H1 (cell line): Measurements from ENCODE around the gene PAEP.
"Not testable (repeated sequence)": the region's sequence is repeated elsewhere in the genome, so short reads cannot be mapped to it uniquely, and the experiment has no call there.

ENCODE experiments used
- EZH2 ChIP-seq: fragments of 200-600 bp; sonication (generic); IDR thresholded peaks from 2 replicates; pipeline ENCODE4 v1.7.1; 2012; ENCODE audit warnings: low read depth, mild to moderate bottlenecking, moderate library complexity, low read length, inconsistent platforms; ENCODE audit not compliant: severe bottlenecking
- PHF8 ChIP-seq: fragments of 200-600 bp; sonication (generic); conservative IDR thresholded peaks from 2 replicates; pipeline ENCODE4 v1.7.1; 2012; ENCODE audit warnings: low read depth, mild to moderate bottlenecking, inconsistent platforms, low read length, moderate library complexity
- RNF2 ChIP-seq: fragments of 200-900, 300-1000 bp; sonication (generic); IDR thresholded peaks from 2 replicates; pipeline ENCODE4 v1.7.1; 2016; ENCODE audit warnings: borderline replicate concordance, low read depth, mild to moderate bottlenecking, antibody characterized with exemption, low read length; ENCODE audit not compliant: poor library complexity, severe bottlenecking; ENCODE audit errors: missing control alignments
- SIRT6 ChIP-seq: IDR thresholded peaks from one replicate; pipeline ENCODE4 v1.7.1; 2012; ENCODE audit warnings: low read length, inconsistent platforms
- SP2 ChIP-seq: IDR thresholded peaks from 2 replicates; pipeline ENCODE4 v1.6.1; 2012; ENCODE audit warnings: mild to moderate bottlenecking, low read length, inconsistent platforms
- TAF1 ChIP-seq: IDR thresholded peaks from 2 replicates; pipeline ENCODE4 v1.6.1; 2011; ENCODE audit warnings: mild to moderate bottlenecking, low read depth, low read length
- TF ChIP-seq, protein P1 (sequence below), 3 experiments: IDR thresholded peaks; 1 replicate in 2 of 3; 2 replicates in 1 of 3; pipeline versions ENCODE4 v1.5.1 to v1.6.1; 2011; ENCODE audit warnings: low read length in 3 of 3, mild to moderate bottlenecking in 3 of 3, inconsistent platforms in 2 of 3, low read depth in 1 of 3, moderate library complexity in 1 of 3; ENCODE audit not compliant: insufficient read depth in 1 of 3; ENCODE audit errors: control extremely low read depth in 1 of 3

DNA sequence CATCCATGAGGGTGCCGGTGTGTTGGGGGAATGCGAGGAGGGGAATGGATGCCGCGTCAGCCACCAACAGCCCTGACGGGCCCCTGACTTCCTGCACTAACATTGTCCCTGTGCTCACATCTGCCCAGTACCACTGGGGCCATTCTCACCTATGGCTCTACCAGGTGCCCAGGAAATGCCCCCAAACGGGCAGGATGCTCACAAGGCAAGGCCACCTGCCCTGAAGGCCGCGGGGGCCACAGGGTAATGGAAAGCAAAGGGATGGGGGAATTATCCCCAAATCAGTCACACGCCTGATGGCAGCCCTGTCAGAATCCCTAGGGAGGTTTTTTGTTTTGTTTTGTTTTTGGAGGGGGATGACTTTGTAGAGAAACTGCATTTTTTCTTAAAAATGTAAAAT lies 47.6 kb upstream of the PAEP start:
- TF ChIP-seq EZH2, SIRT6, PHF8, TAF1, RNF2, SP2: not testable (repeated sequence)
- TF ChIP-seq, protein P1, sequence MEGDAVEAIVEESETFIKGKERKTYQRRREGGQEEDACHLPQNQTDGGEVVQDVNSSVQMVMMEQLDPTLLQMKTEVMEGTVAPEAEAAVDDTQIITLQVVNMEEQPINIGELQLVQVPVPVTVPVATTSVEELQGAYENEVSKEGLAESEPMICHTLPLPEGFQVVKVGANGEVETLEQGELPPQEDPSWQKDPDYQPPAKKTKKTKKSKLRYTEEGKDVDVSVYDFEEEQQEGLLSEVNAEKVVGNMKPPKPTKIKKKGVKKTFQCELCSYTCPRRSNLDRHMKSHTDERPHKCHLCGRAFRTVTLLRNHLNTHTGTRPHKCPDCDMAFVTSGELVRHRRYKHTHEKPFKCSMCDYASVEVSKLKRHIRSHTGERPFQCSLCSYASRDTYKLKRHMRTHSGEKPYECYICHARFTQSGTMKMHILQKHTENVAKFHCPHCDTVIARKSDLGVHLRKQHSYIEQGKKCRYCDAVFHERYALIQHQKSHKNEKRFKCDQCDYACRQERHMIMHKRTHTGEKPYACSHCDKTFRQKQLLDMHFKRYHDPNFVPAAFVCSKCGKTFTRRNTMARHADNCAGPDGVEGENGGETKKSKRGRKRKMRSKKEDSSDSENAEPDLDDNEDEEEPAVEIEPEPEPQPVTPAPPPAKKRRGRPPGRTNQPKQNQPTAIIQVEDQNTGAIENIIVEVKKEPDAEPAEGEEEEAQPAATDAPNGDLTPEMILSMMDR (IDR thresholded peaks at IDR 0.05; ENCODE audit: control extremely low read depth in 1 of 3, insufficient read depth in 1 of 3, low read depth in 1 of 3, low read length in 3 of 3), result not testable (repeated sequence)
